Testis (tissue), 3 donors: ENCODE data around the gene CNPY4. TPM values are rescaled to one million over a fixed set of nuclear protein-coding genes. Genes with fewer than 3 reads are reported as not detected.

Experiments used
- DNase-seq: peaks from one replicate; pipeline ENCODE4 v3.0.0-alpha.2; 2019
- H3K27ac ChIP-seq, 2 donors: fragments of 200-600 bp; sonication (generic); one replicate each; pipeline ENCODE4 v1.5.1; 2019
- H3K27me3 ChIP-seq: fragments of 200-600 bp; sonication (generic); one replicate; pipeline ENCODE4 v1.5.1; 2019
- H3K36me3 ChIP-seq: fragments of 200-600 bp; sonication (generic); one replicate; pipeline ENCODE4 v1.5.1; 2017; ENCODE audit warnings: low read depth; ENCODE audit errors: missing control alignments
- H3K4me1 ChIP-seq: fragments of 200-600 bp; sonication (generic); one replicate; pipeline ENCODE4 v1.5.1; 2019
- H3K4me3 ChIP-seq, 2 donors: fragments of 200-600 bp; sonication (generic); one replicate each; pipeline ENCODE4 v1.5.1; 2017 to 2019
- H3K9me3 ChIP-seq: fragments of 200-600 bp; sonication (generic); one replicate; pipeline ENCODE4 v1.5.1; 2017
- CTCF ChIP-seq, 3 experiments: fragments of 450-650 bp in 2 of 3; fragments of 200-600 bp in 1 of 3; sonication (generic) in 1 of 3; IDR thresholded peaks; one replicate each; pipeline ENCODE4 v1.5.1; 2016 to 2019; ENCODE audit warnings: antibody characterized with exemption in 3 of 3, mild to moderate bottlenecking in 2 of 3, moderate library complexity in 1 of 3
- POLR2A ChIP-seq: fragments of 450-650 bp; IDR thresholded peaks from one replicate; pipeline ENCODE4 v1.6.1; 2017; ENCODE audit warnings: antibody characterized with exemption, mild to moderate bottlenecking, moderate library complexity
- WGBS, 2 donors: methylation state at CpG; one replicate each; pipeline ENCODE4 v1.1.5; 2018; 5-methylcytosine and 5-hydroxymethylcytosine counted together
- intact Hi-C: fragments of 100-400 bp; cut with DNase I; formaldehyde crosslinking; loops from one replicate; pipeline ENCODE4 v1.15.1; 2023; ENCODE audit warnings: low total_unique reads
- microRNA counts, 2 donors: library from miRNA; unstranded; fragments of <30 nt; microRNA quantifications; one replicate each; lab custom pipeline; 2016
- microRNA-seq, 2 donors: library from miRNA; unstranded; fragments of <30 nt; microRNA quantifications; one replicate each; pipeline ENCODE4, GENCODE V29; 2016; ENCODE audit warnings: borderline number of aligned reads in 2 of 2, borderline replicate concordance in 1 of 2
- polyA plus RNA-seq: library from polyadenylated mRNA; stranded (reverse); fragments of 350-450 nt; fragmentation: Illumina TruSeq; extraction: RNeasy Lipid Tissue Mini Kit (QIAGEN cat#74804); gene quantifications from one replicate; pipeline ENCODE4 v1.2.3, GENCODE V29; 2014; ENCODE audit warnings: low read depth, low replicate concordance; ENCODE audit not compliant: insufficient read depth
- small RNA-seq, 2 donors: library from RNA; depleted of rRNA; stranded (forward); fragments of <200 nt; gene quantifications; one replicate each; pipeline ENCODE3, GENCODE V24; 2016
- total RNA-seq, 2 donors: library from RNA; depleted of rRNA; stranded (reverse); fragments of >200 nt; gene quantifications; one replicate each; pipeline ENCODE4 v1.2.3, GENCODE V29; 2016

CNPY4 gene
- total and polyA plus RNA-seq, 3 donors from 2014 or later: 14.3 to 22.2 (median 19.3) TPM

- no peaks in the 10 kb centered on the region for H3K27me3 ChIP-seq
- no peak for TF ChIP-seq POLR2A
- TF ChIP-seq CTCF (IDR thresholded peaks at IDR 0.05): no peak
- H3K36me3 ChIP-seq: no peaks in the 10 kb centered on the region
- peak overlapping the region; percentile 51 to 56 for H3K4me3 ChIP-seq
- peaks cover 15% of the 10 kb centered on the region for H3K4me1 ChIP-seq
- no peak overlapping the region for H3K27ac ChIP-seq
- 39 to 48% methylated on average over 11 to 19 of the region's 22 CpGs for WGBS, 2 donors
- intact Hi-C loops: no loop called here
- no peak for DNase-seq
- no peaks in the 10 kb centered on the region for H3K9me3 ChIP-seq
These were observed 52.4 kb downstream of the CNPY4 start for GRCh38 chr7:100171840-100172239.

- Histone ChIP-seq H3K9me3 (no peaks in the 10 kb centered on the region), H3K27ac (no peak overlapping the region), H3K36me3 (no peaks in the 10 kb centered on the region), H3K27me3 (no peaks in the 10 kb centered on the region), H3K4me3 (no peak overlapping the region), H3K4me1 (peaks cover 8% of the 10 kb centered on the region)
- no peak for DNase-seq
- TF ChIP-seq POLR2A (no peak), CTCF (IDR thresholded peaks at IDR 0.05) (no peak)
- intact Hi-C loops: no loop called here
- WGBS, 2 donors: 83 to 86% methylated on average over 5 to 11 of the region's 11 CpGs
These were observed 54.5 kb downstream of the CNPY4 start for GRCh38 chr7:100173806-100174495.

- 92 to 95% methylated on average over 5 of the region's 5 CpGs for WGBS, 2 donors
- Histone ChIP-seq H3K4me1 (peaks cover 5% of the 10 kb centered on the region), H3K9me3 (no peaks in the 10 kb centered on the region), H3K4me3 (no peak overlapping the region), H3K27me3 (no peaks in the 10 kb centered on the region), H3K36me3 (no peaks in the 10 kb centered on the region), H3K27ac (no peak overlapping the region)
- DNase-seq: no peak
- intact Hi-C loops: no loop called here
- TF ChIP-seq CTCF (IDR thresholded peaks at IDR 0.05): no peak
- TF ChIP-seq POLR2A: no peak
These were observed 55.1 kb downstream of the CNPY4 start for GRCh38 chr7:100174582-100174981.

MicroRNAs encoded within 50 kb of the gene (microRNA counts, 767-probe panel; counts per million panel counts)
- microRNA hsa-miR-106b-5p (lab: Ali Mortazavi, UCI) (0 to 152 counts per million in 2 donors), microRNA hsa-miR-25-3p (lab: Ali Mortazavi, UCI) (8,146 to 9,123 counts per million in 2 donors), microRNA hsa-miR-93-5p (lab: Ali Mortazavi, UCI) (7,252 to 7,481 counts per million in 2 donors)

Small RNAs within 50 kb of the gene (microRNA-seq; reads per million reads assigned to microRNA genes)
- gene MIR106B (740 to 810 reads per million in 2 donors), gene MIR25 (336 to 483 reads per million in 2 donors), gene MIR4658 (0.69 to 1.4 reads per million in 2 donors), gene MIR93 (1,194 to 2,155 reads per million in 2 donors)

Small RNAs within 50 kb of the gene (small RNA-seq; reads per million reads assigned to genes)
- gene MIR106B (7.0 to 9.5 reads per million in 2 donors), gene MIR25 (218 to 222 reads per million in 2 donors), gene MIR93 (11.5 to 13.8 reads per million in 2 donors)

Other genes starting within 250 kb of the CNPY4 start
- not detected for gene OR2AE1, start 242.6 kb upstream of the CNPY4 start, total RNA-seq
- gene OR2AE1, start 242.6 kb upstream of the CNPY4 start, polyA plus RNA-seq: not detected
- gene TRIM4, start 200.1 kb upstream of the CNPY4 start, total RNA-seq: 10 to 100 TPM; 56.1 to 59.7 TPM
- gene TRIM4, start 200.1 kb upstream of the CNPY4 start, polyA plus RNA-seq: 26.1 TPM
- gene GJC3, start 190.0 kb upstream of the CNPY4 start, total RNA-seq: under 1 TPM; 0.43 to 0.71 TPM
- gene GJC3, start 190.0 kb upstream of the CNPY4 start, polyA plus RNA-seq: 0.79 TPM
- 10 to 100 TPM; 42.1 to 81.2 TPM for gene AZGP1, start 143.6 kb upstream of the CNPY4 start, total RNA-seq
- gene AZGP1, start 143.6 kb upstream of the CNPY4 start, polyA plus RNA-seq: 60.5 TPM
- 10 to 100 TPM; 65.3 to 71.3 TPM for gene ZKSCAN1, start 104.0 kb upstream of the CNPY4 start, total RNA-seq
- gene ZKSCAN1, start 104.0 kb upstream of the CNPY4 start, polyA plus RNA-seq: 30.7 TPM
- 10 to 100 TPM; 36.3 to 50.3 TPM for gene ZSCAN21, start 69.9 kb upstream of the CNPY4 start, total RNA-seq
- 21.3 TPM for gene ZSCAN21, start 69.9 kb upstream of the CNPY4 start, polyA plus RNA-seq
- 10 to 100 TPM; 24.7 to 27.7 TPM for gene ZNF3, start 37.9 kb upstream of the CNPY4 start, total RNA-seq
- gene ZNF3, start 37.9 kb upstream of the CNPY4 start, polyA plus RNA-seq: 23.4 TPM
- gene COPS6, start 30.7 kb upstream of the CNPY4 start, total RNA-seq: 10 to 100 TPM; 88.1 to 99.5 TPM
- 141 TPM for gene COPS6, start 30.7 kb upstream of the CNPY4 start, polyA plus RNA-seq
- 10 to 100 TPM; 85.1 to 86.5 TPM for gene MCM7, start 18.2 kb upstream of the CNPY4 start, total RNA-seq
- gene MCM7, start 18.2 kb upstream of the CNPY4 start, polyA plus RNA-seq: 137 TPM
- 10 to 100 TPM; 39.1 to 51.3 TPM for gene AP4M1, start 18.0 kb upstream of the CNPY4 start, total RNA-seq
- 54.7 TPM for gene AP4M1, start 18.0 kb upstream of the CNPY4 start, polyA plus RNA-seq
- gene TAF6, start 276 bp upstream of the CNPY4 start, total RNA-seq: 100 to 1,000 TPM in 1 of 2 donors, 10 to 100 TPM in 1; 99.1 to 108 TPM
- 95.4 TPM for gene TAF6, start 276 bp upstream of the CNPY4 start, polyA plus RNA-seq
- 10 to 100 TPM in 1 of 2 donors, 1 to 10 TPM in 1; 7.2 to 10.2 TPM for gene MBLAC1, start 7.3 kb downstream of the CNPY4 start, total RNA-seq
- 2.9 TPM for gene MBLAC1, start 7.3 kb downstream of the CNPY4 start, polyA plus RNA-seq
- 100 to 1,000 TPM; 144 to 179 TPM for gene LAMTOR4, start 29.3 kb downstream of the CNPY4 start, total RNA-seq
- 136 TPM for gene LAMTOR4, start 29.3 kb downstream of the CNPY4 start, polyA plus RNA-seq
- 10 to 100 TPM; 57.5 to 78.7 TPM for gene TRAPPC14, start 39.1 kb downstream of the CNPY4 start, total RNA-seq
- gene TRAPPC14, start 39.1 kb downstream of the CNPY4 start, polyA plus RNA-seq: 71.8 TPM
- gene GAL3ST4, start 49.0 kb downstream of the CNPY4 start, total RNA-seq: 10 to 100 TPM; 11.6 to 12.4 TPM
- 8.9 TPM for gene GAL3ST4, start 49.0 kb downstream of the CNPY4 start, polyA plus RNA-seq
- gene GPC2, start 57.7 kb downstream of the CNPY4 start, total RNA-seq: 10 to 100 TPM; 12.7 to 20.7 TPM
- 17.7 TPM for gene GPC2, start 57.7 kb downstream of the CNPY4 start, polyA plus RNA-seq
- gene STAG3, start 58.3 kb downstream of the CNPY4 start, total RNA-seq: 100 to 1,000 TPM; 105 to 224 TPM
- 281 TPM for gene STAG3, start 58.3 kb downstream of the CNPY4 start, polyA plus RNA-seq
- 1 to 10 TPM; 3.0 to 3.3 TPM for gene PVRIG, start 100.3 kb downstream of the CNPY4 start, total RNA-seq
- 2.6 TPM for gene PVRIG, start 100.3 kb downstream of the CNPY4 start, polyA plus RNA-seq
- gene SPDYE3, start 188.1 kb downstream of the CNPY4 start, total RNA-seq: 1 to 10 TPM; 2.8 to 5.7 TPM
- gene SPDYE3, start 188.1 kb downstream of the CNPY4 start, polyA plus RNA-seq: 3.9 TPM
- 100 to 1,000 TPM; 155 to 258 TPM for gene PILRB, start 238.5 kb downstream of the CNPY4 start, total RNA-seq
- 126 TPM for gene PILRB, start 238.5 kb downstream of the CNPY4 start, polyA plus RNA-seq